C4-2B (cell line): ENCODE results near the gene UQCC3.
A peak's percentile ranks its signal among the peaks of the same experiment; 100 is the strongest.

ENCODE experiments used
- H3K27ac ChIP-seq: fragments of 450-650 bp; 2 replicates; pipeline ENCODE4 v1.5.1; 2017
- CTCF ChIP-seq: fragments of 450-650 bp; conservative IDR thresholded peaks from 2 replicates; pipeline ENCODE4 v1.5.1; 2017; ENCODE audit warnings: mild to moderate bottlenecking
- ZFX ChIP-seq: fragments of 450-650 bp; IDR thresholded peaks from 2 replicates; pipeline ENCODE4 v1.6.1; 2017

Gene UQCC3

DNA sequence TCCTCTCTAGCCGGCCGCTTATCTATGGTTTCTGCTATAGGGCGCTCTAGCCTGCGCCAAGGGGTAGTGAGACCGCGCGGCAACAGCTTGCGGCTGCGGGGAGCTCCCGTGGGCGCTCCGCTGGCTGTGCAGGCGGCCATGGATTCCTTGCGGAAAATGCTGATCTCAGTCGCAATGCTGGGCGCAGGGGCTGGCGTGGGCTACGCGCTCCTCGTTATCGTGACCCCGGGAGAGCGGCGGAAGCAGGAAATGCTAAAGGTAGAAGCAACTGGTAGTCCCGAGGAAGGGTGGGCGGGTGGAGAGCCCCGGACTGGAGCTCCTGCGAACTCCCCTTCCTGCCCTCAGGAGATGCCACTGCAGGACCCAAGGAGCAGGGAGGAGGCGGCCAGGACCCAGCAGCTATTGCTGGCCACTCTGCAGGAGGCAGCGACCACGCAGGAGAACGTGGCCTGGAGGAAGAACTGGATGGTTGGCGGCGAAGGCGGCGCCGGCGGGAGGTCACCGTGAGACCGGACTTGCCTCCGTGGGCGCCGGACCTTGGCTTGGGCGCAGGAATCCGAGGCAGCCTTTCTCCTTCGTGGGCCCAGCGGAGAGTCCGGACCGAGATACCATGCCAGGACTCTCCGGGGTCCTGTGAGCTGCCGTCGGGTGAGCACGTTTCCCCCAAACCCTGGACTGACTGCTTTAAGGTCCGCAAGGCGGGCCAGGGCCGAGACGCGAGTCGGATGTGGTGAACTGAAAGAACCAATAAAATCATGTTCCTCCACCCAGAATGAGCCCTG is at the start of gene UQCC3, which contains the start of gene LBHD1:
TSS of gene UQCC3 (plus strand) at position 66 of the 782 bp plus-strand sequence. CDS start at position 139, 73 bp downstream.
TSS of gene LBHD1 (minus strand) at position 660 of the 782 bp plus-strand sequence. CDS start 2,236 bp downstream, outside the sequence.
- peak within 1 kb of the TSS; percentile 98 for H3K27ac ChIP-seq
- no peak for TF ChIP-seq CTCF
- peak; percentile 54; the same call in 1 of the 2 replicates for TF ChIP-seq ZFX

DNA sequence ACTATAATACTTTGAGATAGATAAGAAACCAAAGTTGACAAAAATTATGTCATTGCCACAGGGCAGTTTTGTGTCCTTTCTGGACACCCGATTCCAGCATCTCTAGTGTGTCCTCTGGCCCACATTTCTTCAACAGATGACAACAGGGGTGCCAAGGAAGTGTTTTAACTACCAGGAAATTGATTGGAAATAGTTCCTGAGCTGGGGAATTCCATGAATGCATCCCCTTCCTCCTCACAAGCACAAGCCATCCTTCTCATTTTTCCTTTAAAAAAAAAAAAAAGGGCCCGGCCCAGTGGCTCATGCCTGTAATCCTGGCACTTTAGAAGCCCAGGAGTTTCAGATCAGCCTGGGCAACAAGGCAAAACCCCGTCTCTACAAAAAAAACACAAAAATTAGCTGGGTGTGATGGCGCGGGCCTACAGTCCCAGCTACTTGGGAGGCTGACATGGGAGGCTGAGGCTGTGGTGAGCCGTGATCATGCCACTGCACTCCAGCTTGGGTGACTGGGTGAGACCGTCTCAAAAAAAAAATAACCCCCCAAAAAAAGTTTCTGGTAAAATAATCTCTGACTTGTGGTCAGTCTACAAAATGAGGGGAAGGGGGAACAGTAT is 48.9 kb upstream of the UQCC3 start:
- peak overlapping the region; percentile 96 for H3K27ac ChIP-seq

DNA sequence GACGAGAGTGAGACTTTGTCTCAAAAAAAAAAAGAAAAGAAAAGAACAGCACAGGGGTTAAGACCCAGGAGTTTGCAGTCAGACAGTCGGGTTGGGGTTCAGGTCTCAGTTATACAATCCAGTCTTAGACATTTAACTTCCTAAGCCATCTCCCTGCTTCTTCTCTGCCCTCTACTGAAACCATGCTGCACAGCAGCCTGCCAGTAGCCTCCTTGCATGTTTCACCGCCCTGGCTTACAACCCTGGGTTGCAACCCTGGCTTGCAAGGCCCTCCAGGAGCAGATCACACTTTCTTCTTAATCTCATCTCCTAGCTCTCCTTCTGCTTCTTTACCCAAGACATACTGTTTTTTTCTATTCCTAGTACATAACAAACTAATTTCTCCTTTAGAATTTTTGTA is 43.8 kb upstream of the UQCC3 start:
- TF ChIP-seq CTCF (no peak), ZFX (no peak)
- H3K27ac ChIP-seq = no peak overlapping the region

More for the DNA sequence above, 48.9 kb upstream of the UQCC3 start:
- no peak for TF ChIP-seq ZFX
- TF ChIP-seq CTCF = no peak

DNA sequence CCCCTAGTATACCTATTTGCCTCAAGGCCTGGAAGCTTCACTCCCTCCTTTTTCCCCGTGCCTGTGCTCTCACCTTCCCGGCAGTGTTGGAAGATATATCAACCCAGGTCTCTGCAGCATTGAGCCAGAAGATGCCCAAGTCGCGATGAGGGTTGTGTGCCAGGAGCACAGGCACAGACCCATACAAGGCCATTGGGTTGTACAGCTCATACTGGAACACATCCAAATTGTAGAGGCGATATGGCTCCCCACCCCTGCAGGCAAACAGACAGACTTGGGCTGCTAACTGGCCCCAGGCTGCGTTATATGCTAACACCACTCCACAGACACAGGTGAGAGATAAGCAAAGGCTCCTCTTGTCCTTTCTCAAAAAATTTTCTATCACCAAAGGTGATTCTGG is 39.0 kb upstream of the UQCC3 start:
- no peak for TF ChIP-seq ZFX
- no peak for TF ChIP-seq CTCF
- H3K27ac ChIP-seq = no peak overlapping the region

DNA sequence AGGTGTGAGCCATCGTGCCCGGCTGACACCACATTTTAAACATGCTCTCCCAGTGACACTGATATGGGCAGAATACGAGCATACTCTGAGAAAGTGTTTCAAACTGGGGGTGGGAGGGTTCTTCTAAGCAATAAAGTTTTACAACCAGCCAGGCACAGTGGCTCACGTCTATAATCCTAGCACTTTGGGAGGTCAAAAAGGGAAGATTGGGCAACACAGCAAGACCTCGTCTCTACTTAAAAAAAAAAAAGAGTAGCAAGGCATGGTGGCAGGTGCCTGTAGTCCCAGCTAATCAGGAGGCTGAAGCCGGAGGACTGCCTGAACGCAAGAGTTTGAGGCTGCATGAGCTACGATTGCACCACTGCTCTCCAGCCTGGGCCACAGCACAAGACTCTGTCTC is 27.3 kb upstream of the UQCC3 start:
- no peak overlapping the region for H3K27ac ChIP-seq
- TF ChIP-seq CTCF = no peak
- TF ChIP-seq ZFX = no peak

- TF ChIP-seq ZFX (no peak), CTCF (no peak)
- peak overlapping the region; percentile 97 for H3K27ac ChIP-seq
Observed at GRCh38 chr11:62645671-62645945, 25.9 kb upstream of the UQCC3 start.
